ENCODE measurements around the gene SETBP1.

DNA sequence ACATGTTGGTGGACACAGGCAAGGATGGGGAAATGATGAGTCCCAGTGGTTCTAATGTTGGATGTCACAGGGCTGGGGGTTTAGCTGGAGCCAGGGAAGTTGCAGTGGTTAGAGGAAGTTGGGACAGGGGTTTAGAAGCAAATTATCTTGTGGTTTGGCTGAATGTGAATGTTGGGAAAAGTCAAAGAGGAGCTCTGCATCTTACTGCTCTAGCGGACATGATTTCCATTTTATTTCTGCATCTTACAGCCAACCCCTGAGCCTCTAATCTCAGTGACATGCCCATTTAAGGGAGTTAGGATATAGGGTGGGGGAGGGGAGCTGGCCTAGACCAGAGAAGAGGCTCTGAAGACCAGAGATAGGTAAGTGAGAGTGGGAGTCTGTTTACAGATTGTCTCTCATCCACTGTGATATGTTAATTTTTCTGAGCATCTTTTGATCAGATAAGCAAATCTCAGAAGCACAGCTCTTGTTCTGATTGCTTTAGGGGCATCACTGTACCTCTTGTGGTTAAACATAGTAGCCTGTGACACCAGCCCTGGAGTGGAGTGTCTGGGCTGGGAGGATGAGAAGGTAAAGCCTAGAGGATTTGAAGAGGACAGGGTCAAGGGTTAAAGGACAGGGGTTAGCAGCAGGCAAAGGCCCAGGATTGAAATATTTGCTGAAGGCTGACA, 43.6 kb downstream of the SETBP1 start:
- TF ChIP-seq, protein P1, sequence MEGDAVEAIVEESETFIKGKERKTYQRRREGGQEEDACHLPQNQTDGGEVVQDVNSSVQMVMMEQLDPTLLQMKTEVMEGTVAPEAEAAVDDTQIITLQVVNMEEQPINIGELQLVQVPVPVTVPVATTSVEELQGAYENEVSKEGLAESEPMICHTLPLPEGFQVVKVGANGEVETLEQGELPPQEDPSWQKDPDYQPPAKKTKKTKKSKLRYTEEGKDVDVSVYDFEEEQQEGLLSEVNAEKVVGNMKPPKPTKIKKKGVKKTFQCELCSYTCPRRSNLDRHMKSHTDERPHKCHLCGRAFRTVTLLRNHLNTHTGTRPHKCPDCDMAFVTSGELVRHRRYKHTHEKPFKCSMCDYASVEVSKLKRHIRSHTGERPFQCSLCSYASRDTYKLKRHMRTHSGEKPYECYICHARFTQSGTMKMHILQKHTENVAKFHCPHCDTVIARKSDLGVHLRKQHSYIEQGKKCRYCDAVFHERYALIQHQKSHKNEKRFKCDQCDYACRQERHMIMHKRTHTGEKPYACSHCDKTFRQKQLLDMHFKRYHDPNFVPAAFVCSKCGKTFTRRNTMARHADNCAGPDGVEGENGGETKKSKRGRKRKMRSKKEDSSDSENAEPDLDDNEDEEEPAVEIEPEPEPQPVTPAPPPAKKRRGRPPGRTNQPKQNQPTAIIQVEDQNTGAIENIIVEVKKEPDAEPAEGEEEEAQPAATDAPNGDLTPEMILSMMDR (IDR thresholded peaks at IDR 0.05) = no peak
- TF ChIP-seq POLR2AphosphoS5 (IDR thresholded peaks at IDR 0.05; ENCODE audit: low read depth, low read length) = no peak
